ENCODE measurements around the gene CA4. TPM values are rescaled to one million over a fixed set of nuclear protein-coding genes. Genes with fewer than 3 reads are reported as not detected.

The CA4 gene
- total and polyA plus RNA-seq, 9 of the 15 experiments (the other 6 are each of a cell fraction or from before 2014, with no cell fraction given) = 0.13 TPM; not detected in 7

- TF ChIP-seq CEBPZ (IDR thresholded peaks at IDR 0.05; ENCODE audit: borderline replicate concordance, low read depth, low read length) = no peak
- TF ChIP-seq ZBTB1 (CRISPR knock-in tag; IDR thresholded peaks at IDR 0.05; ENCODE audit: borderline replicate concordance, low read depth) = no peak
- peak; percentile 15; the same call in 1 of the 2 replicates for TF ChIP-seq TEAD4 (IDR thresholded peaks at IDR 0.05; ENCODE audit: low read length)
- no peak for TF ChIP-seq TEAD4 (CRISPR knock-in tag; IDR thresholded peaks at IDR 0.05; ENCODE audit: borderline replicate concordance)
- TF ChIP-seq MYBL2 (IDR thresholded peaks at IDR 0.05; ENCODE audit: low read depth) = no peak
- TF ChIP-seq MYBL2 (CRISPR knock-in tag; IDR thresholded peaks at IDR 0.05; ENCODE audit: borderline replicate concordance) = no peak
- TF ChIP-seq, protein P1, sequence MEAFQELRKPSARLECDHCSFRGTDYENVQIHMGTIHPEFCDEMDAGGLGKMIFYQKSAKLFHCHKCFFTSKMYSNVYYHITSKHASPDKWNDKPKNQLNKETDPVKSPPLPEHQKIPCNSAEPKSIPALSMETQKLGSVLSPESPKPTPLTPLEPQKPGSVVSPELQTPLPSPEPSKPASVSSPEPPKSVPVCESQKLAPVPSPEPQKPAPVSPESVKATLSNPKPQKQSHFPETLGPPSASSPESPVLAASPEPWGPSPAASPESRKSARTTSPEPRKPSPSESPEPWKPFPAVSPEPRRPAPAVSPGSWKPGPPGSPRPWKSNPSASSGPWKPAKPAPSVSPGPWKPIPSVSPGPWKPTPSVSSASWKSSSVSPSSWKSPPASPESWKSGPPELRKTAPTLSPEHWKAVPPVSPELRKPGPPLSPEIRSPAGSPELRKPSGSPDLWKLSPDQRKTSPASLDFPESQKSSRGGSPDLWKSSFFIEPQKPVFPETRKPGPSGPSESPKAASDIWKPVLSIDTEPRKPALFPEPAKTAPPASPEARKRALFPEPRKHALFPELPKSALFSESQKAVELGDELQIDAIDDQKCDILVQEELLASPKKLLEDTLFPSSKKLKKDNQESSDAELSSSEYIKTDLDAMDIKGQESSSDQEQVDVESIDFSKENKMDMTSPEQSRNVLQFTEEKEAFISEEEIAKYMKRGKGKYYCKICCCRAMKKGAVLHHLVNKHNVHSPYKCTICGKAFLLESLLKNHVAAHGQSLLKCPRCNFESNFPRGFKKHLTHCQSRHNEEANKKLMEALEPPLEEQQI (IDR thresholded peaks at IDR 0.05) = no peak
- TF ChIP-seq, protein P2, sequence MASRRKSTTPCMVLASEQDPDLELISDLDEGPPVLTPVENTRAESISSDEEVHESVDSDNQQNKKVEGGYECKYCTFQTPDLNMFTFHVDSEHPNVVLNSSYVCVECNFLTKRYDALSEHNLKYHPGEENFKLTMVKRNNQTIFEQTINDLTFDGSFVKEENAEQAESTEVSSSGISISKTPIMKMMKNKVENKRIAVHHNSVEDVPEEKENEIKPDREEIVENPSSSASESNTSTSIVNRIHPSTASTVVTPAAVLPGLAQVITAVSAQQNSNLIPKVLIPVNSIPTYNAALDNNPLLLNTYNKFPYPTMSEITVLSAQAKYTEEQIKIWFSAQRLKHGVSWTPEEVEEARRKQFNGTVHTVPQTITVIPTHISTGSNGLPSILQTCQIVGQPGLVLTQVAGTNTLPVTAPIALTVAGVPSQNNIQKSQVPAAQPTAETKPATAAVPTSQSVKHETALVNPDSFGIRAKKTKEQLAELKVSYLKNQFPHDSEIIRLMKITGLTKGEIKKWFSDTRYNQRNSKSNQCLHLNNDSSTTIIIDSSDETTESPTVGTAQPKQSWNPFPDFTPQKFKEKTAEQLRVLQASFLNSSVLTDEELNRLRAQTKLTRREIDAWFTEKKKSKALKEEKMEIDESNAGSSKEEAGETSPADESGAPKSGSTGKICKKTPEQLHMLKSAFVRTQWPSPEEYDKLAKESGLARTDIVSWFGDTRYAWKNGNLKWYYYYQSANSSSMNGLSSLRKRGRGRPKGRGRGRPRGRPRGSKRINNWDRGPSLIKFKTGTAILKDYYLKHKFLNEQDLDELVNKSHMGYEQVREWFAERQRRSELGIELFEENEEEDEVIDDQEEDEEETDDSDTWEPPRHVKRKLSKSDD (conservative IDR thresholded peaks at IDR 0.05; ENCODE audit: low read length) = no peak
- peak in 1 of 2 experiments; percentile 62; a peak in 1 of 4 replicates for TF ChIP-seq TEAD1 (CRISPR knock-in tag; IDR thresholded peaks at IDR 0.05)
- TF ChIP-seq SIRT6 (IDR thresholded peaks at IDR 0.05; ENCODE audit: low read depth, low read length) = no peak
- peak; percentile 39; the same call in 1 of the 2 replicates for TF ChIP-seq BHLHE40 (IDR thresholded peaks at IDR 0.05; ENCODE audit: low read length)
- peak; percentile 56 for TF ChIP-seq TAF1 (IDR thresholded peaks at IDR 0.05; ENCODE audit: control insufficient read depth, extremely low read depth, insufficient read depth, low read length, severe bottlenecking)
- TF ChIP-seq, protein P3, sequence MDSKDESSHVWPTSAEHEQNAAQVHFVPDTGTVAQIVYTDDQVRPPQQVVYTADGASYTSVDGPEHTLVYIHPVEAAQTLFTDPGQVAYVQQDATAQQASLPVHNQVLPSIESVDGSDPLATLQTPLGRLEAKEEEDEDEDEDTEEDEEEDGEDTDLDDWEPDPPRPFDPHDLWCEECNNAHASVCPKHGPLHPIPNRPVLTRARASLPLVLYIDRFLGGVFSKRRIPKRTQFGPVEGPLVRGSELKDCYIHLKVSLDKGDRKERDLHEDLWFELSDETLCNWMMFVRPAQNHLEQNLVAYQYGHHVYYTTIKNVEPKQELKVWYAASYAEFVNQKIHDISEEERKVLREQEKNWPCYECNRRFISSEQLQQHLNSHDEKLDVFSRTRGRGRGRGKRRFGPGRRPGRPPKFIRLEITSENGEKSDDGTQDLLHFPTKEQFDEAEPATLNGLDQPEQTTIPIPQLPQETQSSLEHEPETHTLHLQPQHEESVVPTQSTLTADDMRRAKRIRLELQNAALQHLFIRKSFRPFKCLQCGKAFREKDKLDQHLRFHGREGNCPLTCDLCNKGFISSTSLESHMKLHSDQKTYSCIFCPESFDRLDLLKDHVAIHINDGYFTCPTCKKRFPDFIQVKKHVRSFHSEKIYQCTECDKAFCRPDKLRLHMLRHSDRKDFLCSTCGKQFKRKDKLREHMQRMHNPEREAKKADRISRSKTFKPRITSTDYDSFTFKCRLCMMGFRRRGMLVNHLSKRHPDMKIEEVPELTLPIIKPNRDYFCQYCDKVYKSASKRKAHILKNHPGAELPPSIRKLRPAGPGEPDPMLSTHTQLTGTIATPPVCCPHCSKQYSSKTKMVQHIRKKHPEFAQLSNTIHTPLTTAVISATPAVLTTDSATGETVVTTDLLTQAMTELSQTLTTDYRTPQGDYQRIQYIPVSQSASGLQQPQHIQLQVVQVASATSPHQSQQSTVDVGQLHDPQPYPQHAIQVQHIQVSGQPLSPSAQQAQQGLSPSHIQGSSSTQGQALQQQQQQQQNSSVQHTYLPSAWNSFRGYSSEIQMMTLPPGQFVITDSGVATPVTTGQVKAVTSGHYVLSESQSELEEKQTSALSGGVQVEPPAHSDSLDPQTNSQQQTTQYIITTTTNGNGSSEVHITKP (IDR thresholded peaks at IDR 0.05; ENCODE audit: partially characterized antibody) = peak; percentile 16
Measured at GRCh38 chr17:60135151-60135950, 14.4 kb upstream of the CA4 start (continued).
